Keratinocyte (primary cell): ENCODE data around the gene SLC7A11. TPM values are rescaled to one million over a fixed set of nuclear protein-coding genes. Genes with fewer than 3 reads are reported as not detected.

Experiments used
- DNase-seq: peaks from one replicate; pipeline ENCODE4 v3.0.0-alpha.2; 2011; ENCODE audit warnings: low read depth, missing footprints, low spot score
- FAIRE-seq: peaks from 2 replicates; lab custom pipeline; 2011; peaks lifted over from hg19 to GRCh38; lab: Jason Lieb, UNC
- H2AFZ ChIP-seq: 2 replicates; pipeline ENCODE4 v1.6.0; 2012; ENCODE audit warnings: low read length, control low read depth, inconsistent platforms; ENCODE audit not compliant: control insufficient read depth
- H3K27ac ChIP-seq: 2 replicates; pipeline ENCODE4 v1.5.1; 2011; ENCODE audit warnings: low read length; ENCODE audit not compliant: control insufficient read depth, insufficient read depth
- H3K27me3 ChIP-seq: 3 replicates; pipeline ENCODE4 v1.6.0; 2011; ENCODE audit warnings: low read length; ENCODE audit not compliant: control insufficient read depth, insufficient read depth; ENCODE audit errors: extremely low read depth
- H3K36me3 ChIP-seq, 2 experiments: 2 replicates in 1 of 2; 3 replicates in 1 of 2; pipeline ENCODE4 v1.5.1; 2011; ENCODE audit warnings: low read length in 2 of 2, mild to moderate bottlenecking in 1 of 2; ENCODE audit not compliant: control insufficient read depth in 2 of 2, insufficient read depth in 2 of 2; ENCODE audit errors: extremely low read depth in 1 of 2
- H3K4me1 ChIP-seq: 3 replicates; pipeline ENCODE4 v1.5.1; 2011; ENCODE audit warnings: low read length; ENCODE audit not compliant: control insufficient read depth, insufficient read depth; ENCODE audit errors: extremely low read depth
- H3K4me2 ChIP-seq: 3 replicates; pipeline ENCODE4 v1.6.0; 2011; ENCODE audit warnings: low read depth, low read length; ENCODE audit not compliant: control insufficient read depth, insufficient read depth; ENCODE audit errors: extremely low read depth
- H3K4me3 ChIP-seq, 3 experiments: fragments of 200-600 bp in 1 of 3; sonication (generic) in 1 of 3; 2 replicates in 2 of 3; 3 replicates in 1 of 3; pipeline ENCODE4 v1.5.1; 2011 to 2016; ENCODE audit warnings: low read length in 3 of 3, mild to moderate bottlenecking in 3 of 3, control low read depth in 2 of 3, inconsistent platforms in 1 of 3, low read depth in 1 of 3, mixed read lengths in 1 of 3, mixed run types in 1 of 3, moderate library complexity in 1 of 3; ENCODE audit not compliant: control insufficient read depth in 2 of 3, insufficient read depth in 2 of 3; ENCODE audit errors: extremely low read depth in 1 of 3
- H3K79me2 ChIP-seq: 2 replicates; pipeline ENCODE4 v1.6.0; 2012; ENCODE audit warnings: low read length; ENCODE audit not compliant: control insufficient read depth, insufficient read depth
- H3K9ac ChIP-seq: 3 replicates; pipeline ENCODE4 v1.6.0; 2011; ENCODE audit warnings: low read length; ENCODE audit not compliant: control insufficient read depth, insufficient read depth; ENCODE audit errors: extremely low read depth
- H3K9me1 ChIP-seq: 3 replicates; pipeline ENCODE4 v1.6.0; 2011; ENCODE audit warnings: low read length; ENCODE audit not compliant: control insufficient read depth, insufficient read depth; ENCODE audit errors: extremely low read depth
- H3K9me3 ChIP-seq: 2 replicates; pipeline ENCODE4 v1.5.1; 2012; ENCODE audit warnings: low read depth, low read length; ENCODE audit not compliant: control insufficient read depth
- H4K20me1 ChIP-seq: 3 replicates; pipeline ENCODE4 v1.6.0; 2011; ENCODE audit warnings: low read length; ENCODE audit not compliant: control insufficient read depth, insufficient read depth; ENCODE audit errors: extremely low read depth
- EZH2 ChIP-seq: IDR thresholded peaks from one replicate; pipeline ENCODE4 v1.6.1; 2012; ENCODE audit warnings: inconsistent platforms, mild to moderate bottlenecking, low read length, moderate library complexity
- dilution Hi-C: fragments of 300-500 bp; cut with MboI; formaldehyde crosslinking; loops from one replicate; pipeline ENCODE4 v1.7.0; 2020; ENCODE audit warnings: low sequenced_read_pairs; ENCODE audit not compliant: extremely low pct_ligation_motif_present
- polyA plus RNA-seq, 5 experiments: library from polyadenylated mRNA; depleted of rRNA in 3 of 5; stranded (reverse) in 3 of 5; stranded (forward) in 1 of 5; unstranded in 1 of 5; fragments of >200 nt; gene quantifications; 1 replicate in 1 of 5; 2 replicates in 3 of 5; 3 replicates in 1 of 5; pipeline versions ENCODE4 v1.2.1 to v1.2.3, GENCODE V29; 2011 to 2012; ENCODE audit warnings: missing spikeins in 2 of 5, low read depth in 1 of 5, low replicate concordance in 1 of 5
- TF ChIP-seq, protein P1 (sequence below), 3 experiments: IDR thresholded peaks in 1 of 3; conservative IDR thresholded peaks in 1 of 3; optimal IDR thresholded peaks in 1 of 3; 2 replicates in 2 of 3; 3 replicates in 1 of 3; pipeline versions ENCODE3 to v1.5.1; 2011; ENCODE audit warnings: low read length in 3 of 3, mild to moderate bottlenecking in 3 of 3, moderate library complexity in 2 of 3, control low read depth in 1 of 3, inconsistent platforms in 1 of 3; ENCODE audit not compliant: insufficient read depth in 2 of 3; ENCODE audit errors: extremely low read depth in 1 of 3

The SLC7A11 gene
- polyA plus RNA-seq, 1 donor (not counting 4 experiments of a cell fraction or from before 2014, with no cell fraction given) = 8.4 TPM

GRCh38 chr4:138275216-138275615, 33.1 kb upstream of the SLC7A11 start:
- no peak overlapping the region for H3K4me3 ChIP-seq
- H3K36me3 ChIP-seq = no peaks in the 10 kb centered on the region
- TF ChIP-seq, protein P1, sequence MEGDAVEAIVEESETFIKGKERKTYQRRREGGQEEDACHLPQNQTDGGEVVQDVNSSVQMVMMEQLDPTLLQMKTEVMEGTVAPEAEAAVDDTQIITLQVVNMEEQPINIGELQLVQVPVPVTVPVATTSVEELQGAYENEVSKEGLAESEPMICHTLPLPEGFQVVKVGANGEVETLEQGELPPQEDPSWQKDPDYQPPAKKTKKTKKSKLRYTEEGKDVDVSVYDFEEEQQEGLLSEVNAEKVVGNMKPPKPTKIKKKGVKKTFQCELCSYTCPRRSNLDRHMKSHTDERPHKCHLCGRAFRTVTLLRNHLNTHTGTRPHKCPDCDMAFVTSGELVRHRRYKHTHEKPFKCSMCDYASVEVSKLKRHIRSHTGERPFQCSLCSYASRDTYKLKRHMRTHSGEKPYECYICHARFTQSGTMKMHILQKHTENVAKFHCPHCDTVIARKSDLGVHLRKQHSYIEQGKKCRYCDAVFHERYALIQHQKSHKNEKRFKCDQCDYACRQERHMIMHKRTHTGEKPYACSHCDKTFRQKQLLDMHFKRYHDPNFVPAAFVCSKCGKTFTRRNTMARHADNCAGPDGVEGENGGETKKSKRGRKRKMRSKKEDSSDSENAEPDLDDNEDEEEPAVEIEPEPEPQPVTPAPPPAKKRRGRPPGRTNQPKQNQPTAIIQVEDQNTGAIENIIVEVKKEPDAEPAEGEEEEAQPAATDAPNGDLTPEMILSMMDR (optimal IDR thresholded peaks at IDR 0.05 in 1 of 3, IDR thresholded peaks at IDR 0.05 in 1 of 3, conservative IDR thresholded peaks at IDR 0.05 in 1 of 3; ENCODE audit: extremely low read depth in 1 of 3, insufficient read depth in 2 of 3, low read length in 3 of 3) = no peak
- no peak for TF ChIP-seq EZH2
- FAIRE-seq = no peak
- no peaks in the 10 kb centered on the region for H3K27me3 ChIP-seq
- no peak overlapping the region for H3K9ac ChIP-seq
- no peak overlapping the region for H2AFZ ChIP-seq
- H4K20me1 ChIP-seq = no peaks in the 10 kb centered on the region
- dilution Hi-C loops = no loop called here
- peaks cover 20% of the 10 kb centered on the region for H3K4me1 ChIP-seq
- H3K79me2 ChIP-seq = no peaks in the 10 kb centered on the region
- H3K27ac ChIP-seq = peak overlapping the region; percentile 82
- no peak overlapping the region for H3K4me2 ChIP-seq
- H3K9me3 ChIP-seq = no peaks in the 10 kb centered on the region
- no peaks in the 10 kb centered on the region for H3K9me1 ChIP-seq
- no peak for DNase-seq

DNA sequence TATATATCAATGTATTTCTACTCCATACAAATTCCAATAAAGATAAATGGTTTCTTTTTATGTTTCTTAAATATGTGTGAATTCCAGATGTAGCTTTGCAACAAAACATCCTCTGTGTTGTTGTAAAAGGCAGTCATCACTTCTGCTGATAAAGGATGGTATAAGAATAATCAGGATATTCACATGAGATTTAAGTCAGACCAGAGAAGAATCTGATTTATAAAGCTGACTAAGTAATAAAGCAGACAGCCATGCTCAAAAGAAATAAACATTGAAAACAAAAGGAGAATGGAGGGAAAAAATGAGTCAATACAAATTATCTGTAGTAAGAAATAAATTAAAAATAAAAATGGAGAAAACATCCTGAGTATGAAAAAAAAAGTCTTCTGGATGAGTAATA, 27.0 kb upstream of the SLC7A11 start:
- no peak for DNase-seq
- no peak overlapping the region for H3K4me2 ChIP-seq
- H3K27me3 ChIP-seq = no peaks in the 10 kb centered on the region
- no peak overlapping the region for H3K9ac ChIP-seq
- H3K79me2 ChIP-seq = no peaks in the 10 kb centered on the region
- H3K36me3 ChIP-seq = no peaks in the 10 kb centered on the region
- no peaks in the 10 kb centered on the region for H3K9me3 ChIP-seq
- H3K27ac ChIP-seq = no peak overlapping the region
- dilution Hi-C loops = no loop called here
- no peaks in the 10 kb centered on the region for H3K9me1 ChIP-seq
- peaks cover 7% of the 10 kb centered on the region for H3K4me1 ChIP-seq
- no peaks in the 10 kb centered on the region for H4K20me1 ChIP-seq
- no peak for FAIRE-seq
- no peak overlapping the region for H3K4me3 ChIP-seq
- TF ChIP-seq, protein P1 (optimal IDR thresholded peaks at IDR 0.05 in 1 of 3, IDR thresholded peaks at IDR 0.05 in 1 of 3, conservative IDR thresholded peaks at IDR 0.05 in 1 of 3; ENCODE audit: extremely low read depth in 1 of 3, insufficient read depth in 2 of 3, low read length in 3 of 3) = no peak
- no peak for TF ChIP-seq EZH2
- H2AFZ ChIP-seq = no peak overlapping the region
